Rectal smooth muscle tissue (tissue), 1 donor: ENCODE data around the gene COQ4.
A peak's percentile ranks its signal among the peaks of the same experiment; 100 is the strongest.

ENCODE experiments used
- H3K27ac ChIP-seq: one replicate; pipeline ENCODE4 v1.7.0; 2013; ENCODE audit warnings: low read depth, low read length, inconsistent platforms
- H3K27me3 ChIP-seq: one replicate; pipeline ENCODE4 v1.7.0; 2013; ENCODE audit warnings: low read length; ENCODE audit not compliant: control insufficient read depth, insufficient read depth
- H3K36me3 ChIP-seq: one replicate; pipeline ENCODE4 v1.7.0; 2013; ENCODE audit warnings: low read length; ENCODE audit not compliant: control insufficient read depth, insufficient read depth
- H3K4me1 ChIP-seq: one replicate; pipeline ENCODE4 v1.7.0; 2013; ENCODE audit warnings: low read length; ENCODE audit not compliant: control insufficient read depth, insufficient read depth
- H3K4me3 ChIP-seq: one replicate; pipeline ENCODE4 v1.7.0; 2013; ENCODE audit warnings: low read length
- H3K9ac ChIP-seq: one replicate; pipeline ENCODE4 v1.7.0; 2013; ENCODE audit warnings: low read length

The COQ4 gene

GRCh38 chr9:128314697-128315096 lies 7.9 kb upstream of the COQ4 start:
- Histone ChIP-seq H3K4me3 (no peak overlapping the region), H3K9ac (no peak overlapping the region), H3K36me3 (peaks cover 32% of the 10 kb centered on the region), H3K27me3 (no peaks in the 10 kb centered on the region), H3K4me1 (no peaks in the 10 kb centered on the region), H3K27ac (no peak overlapping the region)

GRCh38 chr9:128316421-128316820 lies 6.2 kb upstream of the COQ4 start:
- peaks cover 25% of the 10 kb centered on the region for H3K36me3 ChIP-seq
- no peak overlapping the region for H3K27ac ChIP-seq
- H3K4me3 ChIP-seq: no peak overlapping the region
- no peaks in the 10 kb centered on the region for H3K27me3 ChIP-seq
- peaks cover under 1% of the 10 kb centered on the region for H3K4me1 ChIP-seq
- H3K9ac ChIP-seq: no peak overlapping the region

DNA sequence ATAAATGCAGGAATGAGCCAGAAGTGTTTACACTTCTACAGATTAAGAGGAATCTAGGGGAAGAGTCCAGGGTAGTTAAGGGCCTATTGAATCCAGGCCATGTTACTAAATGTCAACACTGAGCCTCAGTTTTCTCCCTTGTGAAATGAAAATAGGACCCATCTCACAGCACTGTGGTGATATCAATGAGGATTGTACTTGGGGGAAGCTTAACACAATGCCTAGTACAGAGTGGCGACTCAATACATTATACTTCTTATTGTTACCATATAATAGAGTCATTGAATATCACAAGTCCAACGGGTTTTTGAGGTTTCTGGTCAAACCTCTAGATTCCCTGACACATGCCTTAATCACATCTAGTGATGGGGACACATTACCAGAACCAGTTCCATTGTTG lies 5.0 kb upstream of the COQ4 start:
- no peak overlapping the region for H3K27ac ChIP-seq

GRCh38 chr9:128321343-128321742 lies 1.3 kb upstream of the COQ4 start:
- Histone ChIP-seq H3K27ac (no peak overlapping the region), H3K4me1 (peaks cover 7% of the 10 kb centered on the region), H3K27me3 (no peaks in the 10 kb centered on the region), H3K4me3 (peak overlapping the region; percentile 98), H3K9ac (no peak overlapping the region), H3K36me3 (peaks cover 28% of the 10 kb centered on the region)

More for the DNA sequence above, 5.0 kb upstream of the COQ4 start:
- H3K9ac ChIP-seq: no peak overlapping the region
- no peak overlapping the region for H3K4me3 ChIP-seq
- peaks cover 24% of the 10 kb centered on the region for H3K36me3 ChIP-seq
- peaks cover 2% of the 10 kb centered on the region for H3K4me1 ChIP-seq
- no peaks in the 10 kb centered on the region for H3K27me3 ChIP-seq

GRCh38 chr9:128321879-128322403 lies 698 bp upstream of the COQ4 start:
- Histone ChIP-seq H3K4me3 (peak overlapping the region; percentile 98), H3K36me3 (peaks cover 23% of the 10 kb centered on the region), H3K4me1 (peaks cover 7% of the 10 kb centered on the region), H3K27ac (peak overlapping the region; percentile 34), H3K9ac (peak overlapping the region; percentile 90), H3K27me3 (no peaks in the 10 kb centered on the region)

GRCh38 chr9:128323212-128323730 lies 632 bp downstream of the COQ4 start:
- peak overlapping the region; percentile 63 for H3K9ac ChIP-seq
- H3K27me3 ChIP-seq: no peaks in the 10 kb centered on the region
- H3K4me3 ChIP-seq: peak overlapping the region; percentile 98
- peak overlapping the region; percentile 44 for H3K27ac ChIP-seq
- H3K36me3 ChIP-seq: peaks cover 16% of the 10 kb centered on the region
- H3K4me1 ChIP-seq: peaks cover 7% of the 10 kb centered on the region

DNA sequence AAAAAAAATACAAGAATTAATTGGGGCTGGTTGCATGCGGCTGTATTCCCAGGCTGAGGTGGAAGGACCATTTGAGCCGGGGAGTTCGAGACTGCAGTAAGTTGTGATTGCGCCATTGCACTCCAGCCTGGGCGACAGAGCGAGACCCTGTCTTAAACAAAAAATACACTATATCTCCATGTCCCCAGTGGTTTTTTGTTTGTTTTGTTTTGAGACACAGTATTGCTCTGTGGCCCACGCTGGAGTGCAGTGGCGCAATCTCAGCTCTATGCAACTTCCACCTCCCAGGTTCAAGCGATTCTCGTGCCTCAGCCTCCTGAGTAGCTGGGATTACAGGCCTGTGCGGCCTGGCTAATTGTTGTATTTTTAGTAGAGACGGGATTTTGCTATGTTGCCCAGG lies 1.2 kb downstream of the COQ4 start:
- Histone ChIP-seq H3K27me3 (no peaks in the 10 kb centered on the region), H3K27ac (no peak overlapping the region), H3K36me3 (peaks cover 16% of the 10 kb centered on the region), H3K4me1 (peaks cover 7% of the 10 kb centered on the region), H3K9ac (no peak overlapping the region), H3K4me3 (peak overlapping the region; percentile 98)

DNA sequence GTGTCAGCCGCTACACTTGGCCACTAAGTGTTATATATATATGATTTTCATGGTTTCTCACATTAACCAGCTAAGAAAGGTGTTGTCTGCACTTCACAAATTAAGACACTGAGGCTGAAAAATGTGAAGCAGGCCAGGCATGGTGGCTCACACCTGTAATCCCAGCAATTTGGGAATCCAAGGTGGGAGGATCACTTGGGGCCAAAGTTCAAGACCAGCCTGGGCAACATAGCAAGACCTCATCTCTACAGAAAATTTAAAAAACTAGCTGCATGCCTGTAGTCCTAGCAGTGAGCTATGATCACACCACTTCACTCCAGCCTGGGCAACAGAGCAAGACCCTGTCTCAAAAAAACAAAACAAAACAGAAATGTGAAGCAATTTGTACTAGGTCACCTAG lies 1.8 kb downstream of the COQ4 start:
- Histone ChIP-seq H3K4me1 (peaks cover 7% of the 10 kb centered on the region), H3K27me3 (no peaks in the 10 kb centered on the region), H3K9ac (no peak overlapping the region), H3K4me3 (peak overlapping the region; percentile 9), H3K36me3 (peaks cover 16% of the 10 kb centered on the region), H3K27ac (no peak overlapping the region)

DNA sequence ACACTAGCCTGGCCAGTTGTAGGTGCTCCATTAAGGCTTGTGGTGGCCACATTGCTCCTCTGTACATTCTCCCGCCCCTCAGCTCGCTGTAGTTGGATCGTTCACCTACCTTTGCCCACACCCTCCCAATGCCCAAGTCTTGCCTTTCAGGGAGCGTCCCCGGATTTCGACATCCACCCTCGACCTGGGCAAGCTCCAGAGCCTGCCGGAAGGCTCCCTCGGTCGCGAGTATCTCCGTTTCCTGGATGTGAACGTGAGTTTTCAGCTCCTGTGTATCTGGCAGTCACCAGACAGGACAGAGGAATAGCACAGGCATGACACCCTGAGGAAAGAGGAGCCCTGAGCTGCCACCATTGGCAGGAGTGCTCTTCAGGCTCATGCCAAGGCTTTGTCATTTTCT lies 3.0 kb downstream of the COQ4 start:
- no peaks in the 10 kb centered on the region for H3K27me3 ChIP-seq
- no peak overlapping the region for H3K27ac ChIP-seq
- H3K4me3 ChIP-seq: no peak overlapping the region
- H3K36me3 ChIP-seq: peaks cover 19% of the 10 kb centered on the region
- peaks cover 7% of the 10 kb centered on the region for H3K4me1 ChIP-seq
- H3K9ac ChIP-seq: no peak overlapping the region

DNA sequence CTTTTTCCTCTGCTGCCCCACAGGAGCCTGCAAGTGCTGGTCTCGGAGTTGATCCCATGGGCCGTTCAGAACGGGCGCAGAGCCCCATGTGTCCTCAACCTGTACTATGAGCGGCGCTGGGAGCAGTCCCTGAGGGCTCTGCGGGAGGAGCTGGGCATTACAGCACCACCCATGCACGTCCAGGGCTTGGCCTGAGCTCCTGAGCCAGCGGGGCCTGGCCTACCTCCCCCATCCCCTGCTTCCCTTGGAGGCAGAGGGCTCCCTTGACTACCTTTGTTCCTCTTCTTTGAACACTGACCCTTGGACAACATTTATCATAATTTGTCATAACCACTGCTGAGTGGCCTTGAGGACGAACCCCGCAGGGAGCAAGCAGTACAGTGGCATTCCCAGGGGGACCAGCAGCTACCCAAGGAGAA lies 10.8 kb downstream of the COQ4 start:
- Histone ChIP-seq H3K4me1 (no peaks in the 10 kb centered on the region), H3K36me3 (peaks cover 3% of the 10 kb centered on the region), H3K4me3 (no peak overlapping the region), H3K27me3 (no peaks in the 10 kb centered on the region), H3K27ac (no peak overlapping the region), H3K9ac (no peak overlapping the region)

- Histone ChIP-seq H3K4me1 (no peaks in the 10 kb centered on the region), H3K27ac (no peak overlapping the region), H3K4me3 (no peak overlapping the region), H3K9ac (no peak overlapping the region), H3K27me3 (no peaks in the 10 kb centered on the region), H3K36me3 (no peaks in the 10 kb centered on the region)
Measured at GRCh38 chr9:128335161-128335560, 12.5 kb downstream of the COQ4 start.

- no peak overlapping the region for H3K4me3 ChIP-seq
- no peak overlapping the region for H3K9ac ChIP-seq
- no peaks in the 10 kb centered on the region for H3K27me3 ChIP-seq
- no peaks in the 10 kb centered on the region for H3K4me1 ChIP-seq
- H3K36me3 ChIP-seq: no peaks in the 10 kb centered on the region
- no peak overlapping the region for H3K27ac ChIP-seq
Measured at GRCh38 chr9:128335914-128336313, 13.3 kb downstream of the COQ4 start.

DNA sequence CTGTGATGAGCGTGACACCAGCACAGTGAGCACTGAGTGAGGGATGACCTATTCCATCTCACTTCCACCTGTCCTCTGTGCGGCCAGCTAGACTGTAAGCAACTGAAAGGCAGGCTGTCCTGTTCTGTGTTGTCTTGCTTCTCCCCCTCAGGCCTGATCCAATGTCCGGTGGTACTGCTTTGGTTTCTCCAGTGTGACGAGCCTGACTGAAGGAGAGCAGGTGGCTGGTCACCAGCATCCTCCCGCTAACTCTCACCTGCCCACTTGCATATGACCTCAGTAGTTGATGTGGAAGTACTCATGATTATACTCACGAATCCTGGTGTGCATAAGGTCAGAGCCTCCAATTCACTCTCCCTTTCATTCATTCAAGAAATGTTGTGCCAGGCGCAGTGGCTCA lies 15.3 kb downstream of the COQ4 start:
- Histone ChIP-seq H3K4me1 (no peaks in the 10 kb centered on the region), H3K36me3 (no peaks in the 10 kb centered on the region)

More for the DNA sequence above, 15.3 kb downstream of the COQ4 start:
- no peaks in the 10 kb centered on the region for H3K27me3 ChIP-seq
- no peak overlapping the region for H3K4me3 ChIP-seq
- H3K9ac ChIP-seq: no peak overlapping the region
- H3K27ac ChIP-seq: no peak overlapping the region
